OCI-M2 (cell line): ENCODE data around the gene CRB1.
"Not testable (repeated sequence)": the region's sequence is repeated elsewhere in the genome, so short reads cannot be mapped to it uniquely, and the experiment has no call there.

Experiments
- DNase-seq: peaks from one replicate; lab custom pipeline; 2025; ENCODE audit not compliant: unreplicated experiment; lab: John Stamatoyannopoulos, UW

The CRB1 gene

DNA sequence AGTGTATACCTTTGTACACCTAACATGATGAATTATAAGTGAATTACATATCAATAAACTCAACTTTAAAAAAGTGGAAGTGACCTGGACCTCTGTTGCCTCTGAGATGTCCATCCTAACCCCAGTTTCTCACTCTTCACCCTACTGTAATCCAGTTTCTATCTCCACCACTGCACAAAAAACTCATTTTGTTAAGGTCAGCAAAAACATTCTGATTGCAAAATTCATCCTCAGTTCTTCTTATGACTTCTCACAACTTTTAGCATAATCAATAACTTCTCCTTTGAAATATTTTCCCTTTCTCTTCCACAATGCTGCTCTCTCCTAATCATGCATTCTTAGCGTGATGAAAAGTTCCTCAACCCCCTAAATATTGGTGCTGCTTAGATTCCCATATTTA, 129.8 kb downstream of the CRB1 start:
- DNase-seq, result no peak

DNA sequence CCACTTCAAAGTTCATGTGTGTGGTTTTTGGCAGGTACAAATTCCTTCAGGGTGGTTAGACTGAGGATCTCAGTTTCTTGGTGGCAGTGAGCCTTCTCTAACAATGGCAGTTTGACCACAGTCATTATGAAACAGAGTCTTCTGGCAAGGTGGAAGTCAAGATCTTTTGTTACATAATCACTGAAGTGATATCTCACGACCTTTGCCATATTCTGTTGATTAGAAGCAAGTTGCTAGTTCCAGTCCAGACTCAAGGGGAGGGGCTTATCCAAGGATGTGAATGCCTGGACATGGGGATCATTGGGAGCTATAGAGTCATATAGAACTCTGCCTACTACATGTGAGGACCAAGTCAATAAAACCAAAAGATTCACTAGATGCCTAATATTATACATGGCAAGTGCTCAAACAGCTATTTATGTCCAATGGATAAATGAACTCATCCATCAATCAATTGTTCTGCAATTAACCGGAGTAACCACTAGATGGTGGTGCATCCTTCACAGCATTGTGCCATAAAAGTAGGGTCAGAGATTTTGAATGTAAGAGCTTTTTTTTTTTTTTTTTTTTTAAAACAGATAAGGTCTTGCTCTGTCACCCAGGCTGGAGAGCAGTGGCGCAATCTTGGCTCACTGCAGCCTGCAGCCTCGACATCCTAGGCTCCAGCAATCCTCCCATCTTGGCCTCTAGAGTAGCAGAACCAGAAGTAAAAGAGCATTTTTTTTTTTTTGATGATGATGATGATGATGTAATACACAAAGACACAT, 131.9 kb downstream of the CRB1 start:
- no peak for DNase-seq

DNA sequence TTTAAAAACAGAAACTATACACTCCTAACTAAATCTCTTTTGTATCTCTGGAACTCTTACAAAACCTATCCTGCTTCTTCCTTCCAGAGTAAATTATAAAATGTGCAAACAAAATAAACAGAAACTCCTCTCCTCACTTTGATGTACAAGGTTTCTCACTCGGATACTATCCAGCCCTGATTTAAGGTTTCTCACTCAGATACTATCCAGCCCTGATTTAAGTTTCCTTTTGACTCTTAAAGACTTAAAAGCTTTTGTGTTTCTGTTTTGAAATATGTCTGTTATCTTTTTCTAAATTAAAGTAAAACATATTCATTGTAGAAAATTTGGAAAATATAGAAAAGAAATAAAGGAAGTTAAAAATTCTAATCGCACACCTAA, 132.5 kb downstream of the CRB1 start:
- no peak for DNase-seq

DNA sequence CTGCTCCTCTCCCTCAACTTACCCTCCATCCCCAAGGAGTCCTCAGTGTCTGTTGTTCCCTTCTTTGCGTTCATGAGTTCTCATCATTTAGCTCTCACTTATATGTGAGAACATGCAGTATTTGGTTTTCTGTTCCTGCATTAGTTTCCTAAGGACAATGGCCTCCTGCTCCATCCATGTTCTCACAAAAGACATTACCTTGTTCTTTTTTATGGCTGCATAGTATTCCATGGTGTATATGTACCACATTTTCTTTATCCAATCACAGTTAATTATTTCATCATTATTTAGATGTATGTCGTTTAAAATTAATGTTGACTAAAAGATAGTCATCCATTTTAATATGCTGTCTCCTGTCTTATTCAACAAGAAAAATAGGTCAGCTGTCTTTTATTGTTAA, 134.1 kb downstream of the CRB1 start:
- DNase-seq, result no peak

DNA sequence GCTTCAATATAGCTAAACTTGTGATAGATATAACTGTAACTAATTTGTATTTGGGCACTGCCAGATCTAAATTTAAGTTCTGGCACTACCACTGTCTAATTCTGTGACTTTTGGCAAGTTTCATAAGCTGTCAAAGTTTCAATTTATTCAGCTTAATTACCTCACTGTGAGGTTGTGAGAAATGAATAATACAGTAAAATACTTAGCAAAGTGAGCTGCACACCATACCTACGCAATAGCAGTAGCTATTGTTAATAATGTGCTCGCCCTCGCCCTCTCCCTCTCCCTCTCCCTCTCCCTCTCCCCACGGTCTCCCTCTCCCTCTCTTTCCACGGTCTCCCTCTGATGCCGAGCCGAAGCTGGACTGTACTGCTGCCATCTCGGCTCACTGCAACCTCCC, 136.7 kb downstream of the CRB1 start:
- not testable (repeated sequence) for DNase-seq

DNA sequence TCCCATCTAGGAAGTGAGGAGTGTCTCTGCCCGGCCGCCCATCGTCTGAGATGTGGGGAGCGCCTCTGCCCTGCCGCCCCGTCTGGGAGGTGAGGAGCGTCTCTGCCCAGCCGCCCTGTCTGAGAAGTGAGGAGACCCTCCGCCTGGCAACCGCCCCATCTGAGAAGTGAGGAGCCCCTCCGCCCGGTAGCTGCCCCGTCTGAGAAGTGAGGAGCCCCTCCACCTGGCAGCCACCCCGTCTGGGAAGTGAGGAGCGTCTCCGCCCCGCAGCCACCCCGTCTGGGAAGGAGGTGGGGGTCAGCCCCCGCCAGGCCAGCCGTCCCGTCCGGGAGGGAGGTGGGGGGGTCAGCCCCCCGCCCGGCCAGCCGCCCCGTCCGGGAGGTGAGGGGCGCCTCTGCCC, 137.6 kb downstream of the CRB1 start:
- DNase-seq, result not testable (repeated sequence)

DNA sequence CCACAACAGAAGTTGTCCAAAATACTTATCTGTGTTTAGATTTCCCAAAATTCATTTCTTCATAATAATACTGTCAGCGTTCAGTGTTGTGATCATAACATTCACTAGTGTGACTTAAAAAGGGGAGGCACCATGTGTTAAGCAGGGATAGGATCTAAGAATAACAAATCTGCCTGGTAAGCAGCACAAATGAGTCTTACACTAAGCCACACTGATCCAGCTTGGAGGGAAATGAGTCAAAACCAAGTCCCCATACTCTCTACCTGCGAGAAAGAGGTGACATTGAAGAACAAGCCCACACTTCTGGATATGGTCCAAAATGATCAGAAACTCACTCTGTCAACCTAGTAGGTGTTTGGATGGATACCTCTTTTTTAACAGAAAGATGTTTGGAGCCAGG, 145.5 kb downstream of the CRB1 start:
- no peak for DNase-seq

DNA sequence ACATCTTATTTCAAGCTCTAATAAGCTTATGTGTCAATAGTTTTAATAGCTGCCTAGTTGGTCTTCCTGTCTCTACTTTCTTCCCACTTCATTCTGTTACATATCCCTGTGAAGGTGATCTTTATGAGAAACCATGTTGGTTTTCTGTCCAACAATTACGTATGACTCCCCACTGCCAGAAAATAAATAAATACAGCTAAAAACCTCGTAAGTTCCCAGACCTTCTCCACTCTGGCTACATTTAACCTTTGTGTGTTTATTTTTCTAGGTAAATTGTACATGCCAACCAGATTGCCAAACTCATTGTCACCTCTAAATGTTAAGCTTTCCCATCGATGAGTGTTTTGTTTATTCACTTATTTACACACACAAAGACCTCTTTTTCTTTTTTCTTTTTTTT, 147.2 kb downstream of the CRB1 start:
- DNase-seq, result no peak

DNA sequence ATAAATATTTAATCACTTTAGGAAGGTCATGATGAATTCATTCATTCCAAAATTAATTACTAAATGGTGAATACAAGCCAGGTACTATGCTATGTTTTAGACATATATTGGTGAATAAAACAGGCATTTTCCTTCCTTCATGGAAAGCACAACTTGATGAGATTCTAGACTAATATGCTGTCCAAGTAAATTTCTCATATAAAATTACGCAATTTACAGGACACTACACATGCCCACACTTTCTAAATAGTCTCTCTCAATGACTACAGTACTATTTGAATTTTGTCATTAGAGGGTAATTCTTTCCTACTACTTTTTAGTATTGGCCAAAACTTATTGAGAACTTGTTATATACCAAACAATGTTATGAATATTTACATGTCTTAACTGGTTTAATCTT, 150.6 kb downstream of the CRB1 start:
- DNase-seq, result no peak

DNA sequence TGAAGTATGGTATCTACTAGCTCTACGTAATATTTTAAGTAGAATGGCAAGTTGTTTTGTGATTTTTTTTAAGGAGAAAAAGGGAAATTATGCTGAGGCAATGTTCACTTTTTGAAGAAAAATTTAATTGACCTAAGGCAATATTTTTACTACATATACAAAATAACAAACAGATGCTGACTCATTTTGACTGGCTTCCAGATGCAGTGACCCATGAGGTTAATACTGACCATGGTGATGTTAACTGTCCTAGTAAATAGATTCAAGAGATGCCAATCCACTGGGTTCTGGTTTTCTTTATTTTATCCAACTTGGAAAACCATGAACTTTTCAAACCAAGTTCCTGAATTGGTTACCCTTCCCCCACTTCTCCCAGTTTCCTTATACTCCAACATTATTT, 154.9 kb downstream of the CRB1 start:
- DNase-seq, result no peak

DNA sequence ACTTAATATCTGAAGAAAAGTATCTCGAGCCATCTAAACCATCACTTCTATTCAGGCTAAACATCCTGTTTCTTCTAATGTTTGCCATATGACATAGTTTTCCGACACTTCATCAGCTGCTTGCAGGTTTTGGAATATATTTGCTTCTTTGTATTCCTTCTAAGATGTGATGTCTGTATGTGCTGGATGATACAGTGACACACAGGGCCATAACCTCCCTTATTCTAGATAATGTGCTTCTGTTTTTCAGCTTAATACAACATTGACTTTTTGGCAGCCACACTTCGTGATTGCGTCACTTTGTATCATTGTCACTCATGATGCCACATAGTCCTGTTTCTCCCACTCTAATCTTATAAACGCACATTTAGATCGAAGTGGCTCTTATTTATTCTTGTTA, 156.3 kb downstream of the CRB1 start:
- DNase-seq, result no peak

DNA sequence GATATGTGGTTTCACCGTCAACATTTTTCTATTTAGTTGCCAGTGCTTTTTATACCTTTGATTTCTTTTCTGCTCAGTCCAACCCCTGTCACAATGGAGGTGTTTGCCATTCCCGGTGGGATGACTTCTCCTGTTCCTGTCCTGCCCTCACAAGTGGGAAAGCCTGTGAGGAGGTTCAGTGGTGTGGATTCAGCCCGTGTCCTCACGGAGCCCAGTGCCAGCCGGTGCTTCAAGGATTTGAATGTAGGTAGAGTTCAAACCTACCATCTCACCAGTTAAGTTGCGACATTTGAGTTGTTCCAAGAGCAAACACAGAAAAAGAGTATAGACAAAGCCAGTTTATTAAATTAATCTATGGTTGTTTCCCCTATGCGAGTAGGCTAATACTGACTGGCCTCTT, 161.3 kb downstream of the CRB1 start:
- DNase-seq, result no peak

DNA sequence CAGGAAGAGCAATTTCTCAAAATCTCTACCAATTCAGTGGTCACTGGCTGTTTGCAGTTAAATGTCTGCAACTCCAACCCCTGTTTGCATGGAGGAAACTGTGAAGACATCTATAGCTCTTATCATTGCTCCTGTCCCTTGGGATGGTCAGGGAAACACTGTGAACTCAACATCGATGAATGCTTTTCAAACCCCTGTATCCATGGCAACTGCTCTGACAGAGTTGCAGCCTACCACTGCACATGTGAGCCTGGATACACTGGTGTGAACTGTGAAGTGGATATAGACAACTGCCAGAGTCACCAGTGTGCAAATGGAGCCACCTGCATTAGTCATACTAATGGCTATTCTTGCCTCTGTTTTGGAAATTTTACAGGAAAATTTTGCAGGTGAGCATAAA, 167.2 kb downstream of the CRB1 start:
- no peak for DNase-seq

DNA sequence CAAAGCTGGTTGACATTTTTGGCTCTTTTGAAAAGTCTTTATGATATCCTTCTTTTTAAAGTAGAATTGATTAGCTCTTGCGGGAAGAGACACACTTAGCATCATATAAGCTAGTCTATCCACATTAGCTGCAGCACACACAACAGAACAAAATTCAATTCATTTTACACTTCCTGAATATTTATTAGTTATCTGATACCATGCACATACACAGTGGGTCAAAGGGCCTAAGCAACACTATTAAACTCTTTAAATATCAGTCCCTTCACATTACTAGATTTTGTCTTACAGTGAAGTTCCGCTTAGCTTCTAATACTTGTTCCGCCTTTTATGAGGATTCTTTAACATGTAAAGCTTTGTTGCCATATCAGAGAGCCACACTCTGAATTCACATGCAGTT, 169.5 kb downstream of the CRB1 start:
- no peak for DNase-seq

DNA sequence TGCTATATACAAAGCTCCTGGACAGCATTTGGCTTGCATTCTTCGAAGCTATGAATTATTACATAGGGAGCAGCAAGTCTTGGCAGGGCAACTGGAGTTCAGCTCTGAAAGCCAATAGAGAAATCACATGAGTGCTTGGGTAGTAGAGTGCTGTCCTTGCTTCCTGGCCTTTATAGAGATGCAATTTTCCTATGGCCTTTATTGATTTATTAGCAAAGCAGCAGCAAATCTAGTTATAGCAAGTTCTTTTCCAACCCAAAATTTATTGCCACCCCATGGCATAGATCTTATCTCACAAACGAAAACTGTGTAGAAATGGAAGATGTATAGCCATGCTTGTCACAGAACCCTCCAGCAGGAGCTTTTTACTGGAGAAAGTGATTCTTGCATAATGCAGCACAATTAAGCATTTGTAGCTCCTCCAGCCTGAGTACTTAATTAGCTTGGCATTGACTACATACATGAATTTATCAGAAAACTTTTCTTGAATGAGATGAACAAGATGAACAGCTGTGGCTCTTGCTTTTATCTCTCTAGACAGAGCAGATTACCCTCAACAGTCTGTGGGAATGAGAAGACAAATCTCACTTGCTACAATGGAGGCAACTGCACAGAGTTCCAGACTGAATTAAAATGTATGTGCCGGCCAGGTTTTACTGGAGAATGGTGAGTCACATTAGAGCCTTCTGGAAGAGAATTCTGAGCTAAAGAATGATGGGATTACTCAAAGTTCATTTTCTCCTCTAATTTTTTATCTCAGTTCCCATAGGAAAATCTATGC, 170.1 kb downstream of the CRB1 start:
- no peak for DNase-seq

DNA sequence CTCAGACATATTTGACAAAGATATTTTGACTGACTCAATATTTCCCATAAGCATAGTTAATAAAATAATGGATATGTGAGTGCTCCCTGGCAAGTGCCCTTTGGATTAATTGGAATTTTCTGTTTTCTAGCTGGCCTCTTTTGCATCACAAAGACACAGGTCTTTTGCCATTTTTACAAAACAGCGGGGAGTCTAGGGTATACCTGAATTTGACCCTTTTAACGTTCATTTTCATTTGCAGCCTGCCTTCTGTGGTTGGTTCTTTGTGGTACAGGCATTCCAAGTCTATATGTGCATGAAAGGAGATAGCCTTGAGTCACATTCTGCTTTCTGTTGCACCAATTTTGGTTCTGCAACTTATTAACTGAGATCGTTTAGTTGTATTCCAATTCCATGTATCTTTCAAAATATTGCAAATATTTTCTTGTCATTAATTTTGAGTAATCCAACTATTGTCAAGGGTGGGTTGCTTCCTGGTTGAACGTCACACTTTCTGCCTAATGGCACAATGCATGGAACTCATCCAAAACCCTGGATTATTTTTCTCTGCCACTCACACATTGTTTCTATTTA, 171.7 kb downstream of the CRB1 start:
- DNase-seq, result no peak

DNA sequence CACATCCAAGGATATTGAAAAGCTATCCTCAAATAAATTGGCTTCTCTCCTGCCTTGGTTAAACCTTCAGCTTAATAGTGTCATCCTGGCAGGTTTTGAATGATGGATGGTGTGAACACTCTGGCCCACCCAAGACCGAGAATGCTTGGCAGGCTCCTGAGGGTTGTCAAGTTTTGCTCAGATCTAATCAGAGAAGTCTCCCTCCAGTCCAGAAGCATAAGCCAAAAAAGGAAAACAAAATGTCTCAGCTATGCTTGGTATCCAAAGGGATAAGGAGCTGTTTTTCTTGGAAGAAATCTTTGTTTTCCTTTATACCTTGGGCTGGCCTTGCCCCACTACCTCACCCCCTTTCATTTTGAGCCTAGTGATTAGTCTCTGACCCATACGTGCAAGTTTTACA, 172.7 kb downstream of the CRB1 start:
- no peak for DNase-seq

DNA sequence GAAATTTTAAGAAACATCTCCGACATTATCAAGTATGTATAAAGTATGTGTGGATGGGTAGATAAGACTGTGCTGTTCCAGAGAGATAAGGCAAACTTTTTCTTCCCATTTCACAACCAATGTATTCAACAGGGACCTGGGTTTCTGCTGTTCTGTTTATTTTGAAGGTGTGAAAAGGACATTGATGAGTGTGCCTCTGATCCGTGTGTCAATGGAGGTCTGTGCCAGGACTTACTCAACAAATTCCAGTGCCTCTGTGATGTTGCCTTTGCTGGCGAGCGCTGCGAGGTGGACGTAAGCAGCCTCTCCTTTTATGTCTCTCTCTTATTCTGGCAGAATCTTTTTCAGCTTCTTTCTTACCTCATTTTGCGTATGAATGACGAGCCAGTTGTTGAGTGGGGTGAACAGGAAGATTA, 174.0 kb downstream of the CRB1 start:
- DNase-seq, result no peak

DNA sequence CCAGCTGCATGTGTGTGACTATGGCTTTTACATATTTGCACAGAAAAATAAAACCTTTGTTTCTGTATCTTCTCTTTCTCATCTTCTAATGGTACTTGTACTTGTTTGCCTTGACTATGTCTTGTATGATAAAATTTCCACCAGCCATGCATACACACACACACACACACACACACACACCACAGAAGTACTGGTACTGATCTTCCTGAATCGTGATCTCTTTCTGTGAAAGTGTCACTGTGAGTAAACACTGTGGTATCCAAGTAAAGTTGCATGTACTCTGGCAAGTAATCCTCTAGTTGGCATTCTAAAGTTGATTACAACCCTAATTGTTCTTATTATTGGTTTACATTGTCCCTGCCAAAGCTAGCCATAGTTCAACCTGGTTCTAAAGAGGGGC, 176.7 kb downstream of the CRB1 start:
- DNase-seq, result no peak

DNA sequence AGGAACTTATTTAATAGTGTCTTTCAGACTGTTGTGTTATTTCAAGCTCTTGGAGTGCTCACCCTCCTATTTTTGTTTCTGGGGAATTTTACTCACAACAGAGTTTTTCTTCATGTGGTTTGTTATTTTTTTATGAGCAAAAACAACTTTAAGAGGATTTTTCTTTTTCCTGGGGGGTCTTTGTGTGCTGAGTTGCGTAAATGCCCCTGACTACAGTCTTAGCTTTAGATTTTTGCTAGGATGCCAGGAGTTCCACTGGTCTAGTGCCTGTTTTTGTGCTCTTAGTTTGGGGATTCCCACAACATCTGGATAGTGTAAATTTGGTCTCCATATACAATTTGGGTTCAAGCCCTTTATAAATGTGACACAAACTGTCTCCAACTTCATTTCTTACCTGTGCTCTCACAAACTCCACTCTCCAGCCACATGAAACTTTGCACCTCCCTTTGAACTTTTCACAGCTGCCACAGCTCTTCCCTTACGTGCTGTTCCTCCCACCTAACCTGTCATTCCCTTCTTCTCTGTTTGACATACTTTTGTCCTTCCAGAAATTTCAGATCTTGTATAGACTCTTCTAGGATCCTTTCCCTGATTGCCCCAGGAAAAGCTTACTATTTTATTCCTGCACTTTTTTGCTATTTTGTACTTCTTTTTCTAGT, 180.2 kb downstream of the CRB1 start:
- no peak for DNase-seq

DNA sequence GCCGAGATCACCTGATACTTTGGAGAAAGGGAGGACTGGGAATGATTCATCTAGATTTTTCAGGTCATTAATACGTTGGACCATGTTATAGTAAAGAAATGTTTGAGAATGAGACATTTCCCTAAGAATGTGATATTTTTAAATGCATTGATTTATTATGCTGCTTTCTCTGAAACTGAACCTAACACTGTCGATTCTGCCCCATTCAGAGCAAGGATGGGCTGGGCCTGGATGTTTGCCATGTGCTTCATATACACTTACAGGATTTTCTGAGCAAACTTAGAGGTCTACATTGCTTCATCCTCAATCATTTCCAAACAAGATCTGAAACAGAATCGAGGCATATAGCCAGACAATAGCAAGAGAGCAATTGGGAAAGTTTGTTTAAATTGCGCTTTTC, 183.3 kb downstream of the CRB1 start:
- DNase-seq, result no peak
